Endodermal cell (in vitro differentiated cells): Measurements from ENCODE around the gene FYTTD1. TPM values are rescaled to one million over a fixed set of nuclear protein-coding genes. Genes with fewer than 3 reads are reported as not detected.

ENCODE experiments used
- DNase-seq: peaks from one replicate; pipeline ENCODE4 v3.0.0-alpha.2; 2017
- H3K27ac ChIP-seq: 2 replicates; pipeline ENCODE4 v1.5.1; 2013; ENCODE audit warnings: mild to moderate bottlenecking, low read depth, low read length, moderate library complexity
- H3K27me3 ChIP-seq: 2 replicates; pipeline ENCODE4 v1.6.1; 2013; ENCODE audit warnings: mild to moderate bottlenecking, low read length, moderate library complexity; ENCODE audit not compliant: insufficient read depth, control insufficient read depth, poor library complexity, severe bottlenecking
- H3K36me3 ChIP-seq: 2 replicates; pipeline ENCODE4 v1.7.0; 2013; ENCODE audit warnings: mild to moderate bottlenecking, low read length, moderate library complexity; ENCODE audit not compliant: control insufficient read depth, insufficient read depth
- H3K4me1 ChIP-seq: one replicate; pipeline ENCODE4 v1.7.0; 2013; ENCODE audit warnings: low read length; ENCODE audit not compliant: control insufficient read depth, insufficient read depth
- H3K4me3 ChIP-seq: 2 replicates; pipeline ENCODE4 v1.5.1; 2013; ENCODE audit warnings: mild to moderate bottlenecking, low read length, moderate library complexity
- H3K9ac ChIP-seq: 2 replicates; pipeline ENCODE4 v1.6.1; 2013; ENCODE audit warnings: mild to moderate bottlenecking, low read length, moderate library complexity; ENCODE audit not compliant: poor library complexity, severe bottlenecking; ENCODE audit errors: extremely low read depth
- H3K9me3 ChIP-seq: 2 replicates; pipeline ENCODE4 v1.6.1; 2013; ENCODE audit warnings: mild to moderate bottlenecking, low read length, moderate library complexity; ENCODE audit not compliant: control insufficient read depth
- H3K27ac Mint-ChIP-seq: 2 replicates; pipeline ENCODE4 v1.8.0; 2020; ENCODE audit warnings: mixed read lengths
- H3K27me3 Mint-ChIP-seq: 2 replicates; pipeline ENCODE4 v1.8.0; 2021; ENCODE audit warnings: mild to moderate bottlenecking, mixed read lengths; ENCODE audit not compliant: insufficient read depth
- H3K36me3 Mint-ChIP-seq: 2 replicates; pipeline ENCODE4 v1.8.0; 2020; ENCODE audit warnings: low read depth, mixed read lengths
- H3K4me1 Mint-ChIP-seq: 2 replicates; pipeline ENCODE4 v1.8.0; 2020; ENCODE audit warnings: mixed read lengths
- H3K4me3 Mint-ChIP-seq: 2 replicates; pipeline ENCODE4 v1.8.0; 2020; ENCODE audit warnings: mild to moderate bottlenecking, moderate library complexity, mixed read lengths
- H3K9me3 Mint-ChIP-seq: 2 replicates; pipeline ENCODE4 v1.8.0; 2020; ENCODE audit warnings: mild to moderate bottlenecking, mixed read lengths
- CTCF ChIP-seq: fragments of 200-600 bp; sonication (generic); conservative IDR thresholded peaks from 2 replicates; pipeline ENCODE4 v1.5.0; 2021; ENCODE audit warnings: antibody characterized with exemption, mild to moderate bottlenecking
- WGBS, 2 experiments: methylation state at CpG; one replicate each; pipeline versions ENCODE4 v1.1.5 to v1.1.7; 2013; ENCODE audit warnings: missing lambda C conversion rate in 2 of 2, mixed read lengths in 1 of 2; ENCODE audit not compliant: insufficient coverage in 1 of 2, insufficient read length in 1 of 2; 5-methylcytosine and 5-hydroxymethylcytosine counted together
- total RNA-seq, 2 donors: library from RNA; stranded (reverse); fragmentation: NEBNext Ultra II Directional in 1 of 2; extraction: Animal tissue kit (Norgen Biotek cat#: 25700) in 1 of 2; gene quantifications; 2 replicates in 1 of 2; 3 replicates in 1 of 2; pipeline ENCODE4 v1.2.1, GENCODE V29; 2021

FYTTD1 gene
- total RNA-seq, 2 donors from 2014 or later: 39.0 to 41.5 TPM

- Histone ChIP-seq H3K27me3 (no peaks in the 10 kb centered on the region), H3K9ac (no peak overlapping the region), H3K9me3 (no peaks in the 10 kb centered on the region), H3K4me1 (no peaks in the 10 kb centered on the region), H3K4me3 (no peak overlapping the region), H3K27ac (no peak overlapping the region), H3K36me3 (no peaks in the 10 kb centered on the region)
- no peak for TF ChIP-seq CTCF
- Mint-ChIP-seq H3K4me1 (peaks cover 14% of the 10 kb centered on the region), H3K9me3 (no peaks in the 10 kb centered on the region), H3K27me3 (no peaks in the 10 kb centered on the region), H3K4me3 (no peak overlapping the region), H3K36me3 (no peaks in the 10 kb centered on the region), H3K27ac (no peak overlapping the region)
- DNase-seq: no peak
- WGBS, 2 experiments: 89 to 96% methylated on average over 1 of the region's 1 CpG
These were observed 44.4 kb downstream of the FYTTD1 start for GRCh38 chr3:197794115-197794514.

- Mint-ChIP-seq H3K36me3 (peaks cover 1% of the 10 kb centered on the region), H3K9me3 (no peaks in the 10 kb centered on the region), H3K4me1 (peaks cover 14% of the 10 kb centered on the region), H3K27me3 (no peaks in the 10 kb centered on the region), H3K27ac (peak overlapping the region; percentile 61), H3K4me3 (no peak overlapping the region)
- Histone ChIP-seq H3K9ac (no peak overlapping the region), H3K36me3 (peaks cover 3% of the 10 kb centered on the region), H3K27me3 (no peaks in the 10 kb centered on the region), H3K4me1 (no peaks in the 10 kb centered on the region), H3K4me3 (no peak overlapping the region), H3K9me3 (no peaks in the 10 kb centered on the region), H3K27ac (no peak overlapping the region)
- DNase-seq: no peak
- WGBS, 2 experiments: 100% methylated on average over 1 of the region's 1 CpG
- no peak for TF ChIP-seq CTCF
These were observed 45.5 kb downstream of the FYTTD1 start for GRCh38 chr3:197795200-197795599.

GRCh38 chr3:197796087-197796486, 46.4 kb downstream of the FYTTD1 start:
- Mint-ChIP-seq H3K4me3 (no peak overlapping the region), H3K27ac (no peak overlapping the region), H3K4me1 (peaks cover 11% of the 10 kb centered on the region), H3K9me3 (no peaks in the 10 kb centered on the region), H3K36me3 (peaks cover 5% of the 10 kb centered on the region), H3K27me3 (no peaks in the 10 kb centered on the region)
- WGBS, 2 experiments: 72 to 95% methylated on average over 3 to 4 of the region's 4 CpGs
- TF ChIP-seq CTCF: no peak
- no peak for DNase-seq
- Histone ChIP-seq H3K27me3 (no peaks in the 10 kb centered on the region), H3K4me1 (no peaks in the 10 kb centered on the region), H3K36me3 (peaks cover 4% of the 10 kb centered on the region), H3K27ac (no peak overlapping the region), H3K9ac (no peak overlapping the region), H3K9me3 (no peaks in the 10 kb centered on the region), H3K4me3 (no peak overlapping the region)
